MM.1S (cell line): ENCODE measurements around the gene ABHD3.

Experiments used
- DNase-seq: peaks from one replicate; pipeline ENCODE4 v3.0.0-alpha.2; 2015
- H2AFZ ChIP-seq: fragments of 300-600 bp; sonication (generic); 2 replicates; pipeline ENCODE4 v1.6.0; 2016; ENCODE audit warnings: antibody characterized with exemption, low read length
- H3F3A ChIP-seq: fragments of 300-600 bp; sonication (generic); 2 replicates; pipeline ENCODE4 v1.6.1; 2016; ENCODE audit warnings: mild to moderate bottlenecking, antibody characterized with exemption, low read length, moderate library complexity, mixed read lengths; ENCODE audit not compliant: insufficient read depth
- H3K27ac ChIP-seq: fragments of 300-600 bp; sonication (generic); 2 replicates; pipeline ENCODE4 v1.5.1; 2016; ENCODE audit warnings: mild to moderate bottlenecking, low read length
- H3K27me3 ChIP-seq: fragments of 300-600 bp; sonication (generic); replicated peaks from 2 replicates; pipeline ENCODE4 v1.6.0; 2016; ENCODE audit warnings: low read length; ENCODE audit not compliant: insufficient read depth
- H3K36me3 ChIP-seq: fragments of 300-600 bp; sonication (generic); replicated peaks from 2 replicates; pipeline ENCODE4 v1.6.1; 2016; ENCODE audit warnings: mild to moderate bottlenecking, low read length, mixed read lengths; ENCODE audit not compliant: insufficient read depth
- H3K4me1 ChIP-seq: fragments of 300-600 bp; sonication (generic); 2 replicates; pipeline ENCODE4 v1.6.1; 2016; ENCODE audit warnings: low read length, mixed read lengths
- H3K4me2 ChIP-seq: fragments of 300-600 bp; sonication (generic); 2 replicates; pipeline ENCODE4 v1.6.0; 2016; ENCODE audit warnings: low read depth, low read length
- H3K4me3 ChIP-seq: fragments of 300-600 bp; sonication (generic); 2 replicates; pipeline ENCODE4 v1.5.1; 2016; ENCODE audit warnings: low read length, mixed read lengths
- H3K79me2 ChIP-seq: fragments of 300-600 bp; sonication (generic); 2 replicates; pipeline ENCODE4 v1.6.1; 2016; ENCODE audit warnings: mixed run types, low read length, mixed read lengths
- H3K9ac ChIP-seq: fragments of 300-600 bp; sonication (generic); 2 replicates; pipeline ENCODE4 v1.6.1; 2016; ENCODE audit warnings: low read length, mixed read lengths
- H3K9me2 ChIP-seq: fragments of 300-600 bp; sonication (generic); replicated peaks from 2 replicates; pipeline ENCODE4 v1.6.1; 2016; ENCODE audit warnings: mild to moderate bottlenecking, low read length, mixed read lengths; ENCODE audit not compliant: insufficient read depth
- H3K9me3 ChIP-seq: fragments of 300-600 bp; sonication (generic); replicated peaks from 2 replicates; pipeline ENCODE4 v1.6.1; 2016; ENCODE audit warnings: mild to moderate bottlenecking, low read length, mixed read lengths; ENCODE audit not compliant: insufficient read depth
- H4K20me1 ChIP-seq: fragments of 300-600 bp; sonication (generic); 2 replicates; pipeline ENCODE4 v1.6.1; 2016; ENCODE audit warnings: mild to moderate bottlenecking, low read length, moderate library complexity, mixed read lengths; ENCODE audit not compliant: insufficient read depth
- EZH2 ChIP-seq: fragments of 300-600 bp; sonication (generic); optimal IDR thresholded peaks from 2 replicates; pipeline ENCODE3; 2017; ENCODE audit warnings: low read depth, mild to moderate bottlenecking, antibody characterized with exemption, low read length, mixed read lengths
- EZH2phosphoT487 ChIP-seq: fragments of 300-600 bp; sonication (generic); IDR thresholded peaks from 2 replicates; pipeline ENCODE4 v1.6.1; 2018; ENCODE audit warnings: antibody characterized with exemption, low read length
- TF ChIP-seq, protein P1 (sequence below): fragments of 300-600 bp; sonication (generic); IDR thresholded peaks from 2 replicates; pipeline ENCODE4 v1.5.1; 2016; ENCODE audit warnings: antibody characterized with exemption, low read length, mixed read lengths

The ABHD3 gene

DNA sequence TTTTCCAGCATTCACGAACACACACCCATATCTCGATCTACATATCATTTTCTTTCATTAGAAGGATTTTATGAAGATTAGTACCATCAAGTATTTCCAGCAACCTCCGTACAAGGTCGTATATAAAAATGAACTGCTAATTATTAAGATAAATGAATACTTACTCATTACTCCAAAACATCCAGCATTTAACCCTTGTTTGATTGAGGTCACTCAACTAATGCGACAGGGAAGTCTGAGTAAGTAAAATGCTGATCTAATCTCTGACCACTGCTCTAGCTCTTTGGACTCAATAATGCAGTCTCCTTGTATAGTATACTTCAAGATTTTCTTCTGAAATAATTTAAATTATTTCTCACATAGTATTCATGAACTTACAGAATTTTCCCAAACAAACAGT is 2.0 kb downstream of the ABHD3 start:
- Histone ChIP-seq H3K4me3 (peak overlapping the region; percentile 93), H3F3A (peaks cover 21% of the 10 kb centered on the region), H3K36me3 (peaks cover 5% of the 10 kb centered on the region; the same call in 1 of the 2 replicates), H4K20me1 (no peaks in the 10 kb centered on the region), H3K9ac (no peak overlapping the region), H3K4me1 (peaks cover 17% of the 10 kb centered on the region), H3K4me2 (peak overlapping the region; percentile 76), H3K27ac (peak overlapping the region; percentile 19; the same call in 1 of the 2 replicates), H2AFZ (no peak overlapping the region), H3K79me2 (peaks cover 56% of the 10 kb centered on the region), H3K27me3 (no peaks in the 10 kb centered on the region), H3K9me2 (no peaks in the 10 kb centered on the region), H3K9me3 (no peaks in the 10 kb centered on the region)
- TF ChIP-seq EZH2 (no peak), EZH2phosphoT487 (no peak)
- TF ChIP-seq, protein P1, sequence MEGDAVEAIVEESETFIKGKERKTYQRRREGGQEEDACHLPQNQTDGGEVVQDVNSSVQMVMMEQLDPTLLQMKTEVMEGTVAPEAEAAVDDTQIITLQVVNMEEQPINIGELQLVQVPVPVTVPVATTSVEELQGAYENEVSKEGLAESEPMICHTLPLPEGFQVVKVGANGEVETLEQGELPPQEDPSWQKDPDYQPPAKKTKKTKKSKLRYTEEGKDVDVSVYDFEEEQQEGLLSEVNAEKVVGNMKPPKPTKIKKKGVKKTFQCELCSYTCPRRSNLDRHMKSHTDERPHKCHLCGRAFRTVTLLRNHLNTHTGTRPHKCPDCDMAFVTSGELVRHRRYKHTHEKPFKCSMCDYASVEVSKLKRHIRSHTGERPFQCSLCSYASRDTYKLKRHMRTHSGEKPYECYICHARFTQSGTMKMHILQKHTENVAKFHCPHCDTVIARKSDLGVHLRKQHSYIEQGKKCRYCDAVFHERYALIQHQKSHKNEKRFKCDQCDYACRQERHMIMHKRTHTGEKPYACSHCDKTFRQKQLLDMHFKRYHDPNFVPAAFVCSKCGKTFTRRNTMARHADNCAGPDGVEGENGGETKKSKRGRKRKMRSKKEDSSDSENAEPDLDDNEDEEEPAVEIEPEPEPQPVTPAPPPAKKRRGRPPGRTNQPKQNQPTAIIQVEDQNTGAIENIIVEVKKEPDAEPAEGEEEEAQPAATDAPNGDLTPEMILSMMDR: no peak
- DNase-seq: no peak

DNA sequence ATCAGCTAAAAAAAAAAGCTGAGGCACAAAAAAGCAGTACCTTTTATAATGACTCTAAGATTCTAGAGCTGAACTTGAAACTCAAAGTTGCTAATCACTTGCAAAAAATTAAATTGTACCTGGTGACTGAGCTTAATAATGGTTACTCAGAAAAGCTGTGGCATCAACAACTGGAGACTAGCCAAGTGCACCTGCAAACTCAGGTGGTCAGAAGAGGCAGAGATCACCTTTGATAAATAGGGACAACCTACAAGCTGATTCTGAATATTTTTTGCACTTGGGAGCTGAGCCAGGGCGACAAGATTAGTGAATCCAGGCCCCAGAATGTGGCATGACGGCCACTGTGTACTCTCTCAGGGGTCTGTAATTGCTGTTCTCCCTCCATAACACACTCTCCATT is 3.0 kb downstream of the ABHD3 start:
- Histone ChIP-seq H3F3A (peaks cover 21% of the 10 kb centered on the region), H3K27ac (peak overlapping the region; percentile 24; the same call in 1 of the 2 replicates), H3K27me3 (no peaks in the 10 kb centered on the region), H3K4me3 (no peak overlapping the region), H3K9ac (no peak overlapping the region), H3K79me2 (peaks cover 60% of the 10 kb centered on the region), H3K4me1 (peaks cover 17% of the 10 kb centered on the region), H3K9me2 (no peaks in the 10 kb centered on the region), H3K9me3 (no peaks in the 10 kb centered on the region), H3K36me3 (peaks cover 5% of the 10 kb centered on the region; the same call in 1 of the 2 replicates), H4K20me1 (no peaks in the 10 kb centered on the region), H2AFZ (no peak overlapping the region), H3K4me2 (peak overlapping the region; percentile 76; the same call in 1 of the 2 replicates)
- TF ChIP-seq EZH2: no peak
- no peak for TF ChIP-seq EZH2phosphoT487
- TF ChIP-seq, protein P1: no peak
- DNase-seq: peak; percentile 33

DNA sequence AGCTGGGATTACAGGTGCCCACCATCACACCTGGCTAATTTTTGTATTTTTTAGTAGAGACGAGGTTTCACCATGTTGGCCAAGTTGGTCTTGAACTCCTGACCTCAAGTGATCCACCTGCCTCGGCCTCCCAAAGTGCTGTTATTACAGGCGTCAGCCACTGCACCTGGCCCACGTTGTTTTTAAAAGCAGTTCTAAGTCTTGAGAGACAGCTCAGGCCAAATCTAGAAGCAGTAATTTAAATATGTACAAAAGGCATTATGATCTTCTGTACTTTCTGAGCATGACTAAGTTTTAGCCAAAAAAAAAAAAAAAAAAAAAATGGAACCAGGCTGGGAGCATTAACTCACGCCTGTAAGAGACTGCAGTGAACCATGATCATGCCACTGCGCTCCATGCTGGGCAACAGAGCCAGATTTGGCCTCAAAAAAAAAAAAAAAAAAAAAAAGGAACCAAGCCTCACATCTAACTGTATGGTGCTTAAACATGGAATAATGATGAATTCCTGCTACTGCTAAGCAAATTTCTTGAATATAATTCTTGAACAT is 4.0 kb downstream of the ABHD3 start:
- Histone ChIP-seq H3K4me1 (peaks cover 17% of the 10 kb centered on the region), H3K4me2 (no peak overlapping the region)

More for the DNA sequence above, 4.0 kb downstream of the ABHD3 start:
- H4K20me1 ChIP-seq: no peaks in the 10 kb centered on the region
- H2AFZ ChIP-seq: no peak overlapping the region
- no peak overlapping the region for H3K9ac ChIP-seq
- TF ChIP-seq EZH2 (no peak), EZH2phosphoT487 (no peak)
- TF ChIP-seq, protein P1: no peak
- H3K9me2 ChIP-seq: no peaks in the 10 kb centered on the region
- no peaks in the 10 kb centered on the region for H3K27me3 ChIP-seq
- no peaks in the 10 kb centered on the region for H3K9me3 ChIP-seq
- peaks cover 5% of the 10 kb centered on the region; the same call in 1 of the 2 replicates for H3K36me3 ChIP-seq
- H3K27ac ChIP-seq: no peak overlapping the region
- H3K79me2 ChIP-seq: peaks cover 59% of the 10 kb centered on the region
- no peak overlapping the region for H3K4me3 ChIP-seq
- no peak for DNase-seq
- H3F3A ChIP-seq: peaks cover 21% of the 10 kb centered on the region
